ENCODE data around the gene CMKLR1.

CMKLR1 gene

GRCh38 chr12:108321688-108322087, 17.4 kb downstream of the CMKLR1 start:
- Histone ChIP-seq H3K4me3 (ENCODE audit: low read depth in 1 of 2, low read length in 2 of 2) (no peak overlapping the region), H3K9me3 (ENCODE audit: insufficient read depth, low read length, severe bottlenecking) (no peaks in the 10 kb centered on the region), H3K9ac (ENCODE audit: low read depth, low read length) (no peak overlapping the region), H2AFZ (ENCODE audit: low read depth, low read length) (no peak overlapping the region), H3K79me2 (ENCODE audit: insufficient read depth, low read length) (no peaks in the 10 kb centered on the region), H3K4me2 (ENCODE audit: insufficient read depth, low read length) (no peak overlapping the region), H3K27me3 (ENCODE audit: insufficient read depth, low read length, poor library complexity) (peaks cover 4% of the 10 kb centered on the region), H3K4me1 (ENCODE audit: insufficient read depth, low read length) (no peaks in the 10 kb centered on the region), H4K20me1 (ENCODE audit: insufficient read depth, low read length) (no peaks in the 10 kb centered on the region), H3K36me3 (ENCODE audit: insufficient read depth, low read length) (no peaks in the 10 kb centered on the region), H3K27ac (ENCODE audit: low read length) (no peak overlapping the region)
- no peak for DNase-seq
- no peak for ATAC-seq (ENCODE audit: insufficient read depth, low read depth)
- TF ChIP-seq, protein P1, sequence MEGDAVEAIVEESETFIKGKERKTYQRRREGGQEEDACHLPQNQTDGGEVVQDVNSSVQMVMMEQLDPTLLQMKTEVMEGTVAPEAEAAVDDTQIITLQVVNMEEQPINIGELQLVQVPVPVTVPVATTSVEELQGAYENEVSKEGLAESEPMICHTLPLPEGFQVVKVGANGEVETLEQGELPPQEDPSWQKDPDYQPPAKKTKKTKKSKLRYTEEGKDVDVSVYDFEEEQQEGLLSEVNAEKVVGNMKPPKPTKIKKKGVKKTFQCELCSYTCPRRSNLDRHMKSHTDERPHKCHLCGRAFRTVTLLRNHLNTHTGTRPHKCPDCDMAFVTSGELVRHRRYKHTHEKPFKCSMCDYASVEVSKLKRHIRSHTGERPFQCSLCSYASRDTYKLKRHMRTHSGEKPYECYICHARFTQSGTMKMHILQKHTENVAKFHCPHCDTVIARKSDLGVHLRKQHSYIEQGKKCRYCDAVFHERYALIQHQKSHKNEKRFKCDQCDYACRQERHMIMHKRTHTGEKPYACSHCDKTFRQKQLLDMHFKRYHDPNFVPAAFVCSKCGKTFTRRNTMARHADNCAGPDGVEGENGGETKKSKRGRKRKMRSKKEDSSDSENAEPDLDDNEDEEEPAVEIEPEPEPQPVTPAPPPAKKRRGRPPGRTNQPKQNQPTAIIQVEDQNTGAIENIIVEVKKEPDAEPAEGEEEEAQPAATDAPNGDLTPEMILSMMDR (IDR thresholded peaks at IDR 0.05; ENCODE audit: borderline replicate concordance, extremely low read depth, low read length, poor library complexity, severe bottlenecking), result no peak
- no peak for TF ChIP-seq EZH2 (IDR thresholded peaks at IDR 0.05; ENCODE audit: borderline replicate concordance, low read depth, low read length, severe bottlenecking)

GRCh38 chr12:108320507-108321293, 18.4 kb downstream of the CMKLR1 start:
- no peaks in the 10 kb centered on the region for H3K4me1 ChIP-seq (ENCODE audit: insufficient read depth, low read length)
- H2AFZ ChIP-seq (ENCODE audit: low read depth, low read length), result no peak overlapping the region
- no peaks in the 10 kb centered on the region for H3K79me2 ChIP-seq (ENCODE audit: insufficient read depth, low read length)
- H3K4me2 ChIP-seq (ENCODE audit: insufficient read depth, low read length), result no peak overlapping the region
- H4K20me1 ChIP-seq (ENCODE audit: insufficient read depth, low read length), result no peaks in the 10 kb centered on the region
- no peaks in the 10 kb centered on the region for H3K9me3 ChIP-seq (ENCODE audit: insufficient read depth, low read length, severe bottlenecking)
- no peak for ATAC-seq (ENCODE audit: insufficient read depth, low read depth)
- H3K4me3 ChIP-seq (ENCODE audit: low read depth in 1 of 2, low read length in 2 of 2), result no peak overlapping the region
- no peak for TF ChIP-seq EZH2 (IDR thresholded peaks at IDR 0.05; ENCODE audit: borderline replicate concordance, low read depth, low read length, severe bottlenecking)
- TF ChIP-seq, protein P1 (IDR thresholded peaks at IDR 0.05; ENCODE audit: borderline replicate concordance, extremely low read depth, low read length, poor library complexity, severe bottlenecking), result no peak
- no peak overlapping the region for H3K27ac ChIP-seq (ENCODE audit: low read length)
- H3K9ac ChIP-seq (ENCODE audit: low read depth, low read length), result no peak overlapping the region
- H3K27me3 ChIP-seq (ENCODE audit: insufficient read depth, low read length, poor library complexity), result peaks cover 4% of the 10 kb centered on the region
- no peak for DNase-seq
- no peaks in the 10 kb centered on the region for H3K36me3 ChIP-seq (ENCODE audit: insufficient read depth, low read length)

- no peaks in the 10 kb centered on the region for H4K20me1 ChIP-seq (ENCODE audit: insufficient read depth, low read length)
- no peak for ATAC-seq (ENCODE audit: insufficient read depth, low read depth)
- no peak overlapping the region for H3K9ac ChIP-seq (ENCODE audit: low read depth, low read length)
These were observed 19.6 kb downstream of the CMKLR1 start for GRCh38 chr12:108319277-108320234.

More at GRCh38 chr12:108319277-108320234, 19.6 kb downstream of the CMKLR1 start:
- Histone ChIP-seq H3K27ac (ENCODE audit: low read length) (no peak overlapping the region), H2AFZ (ENCODE audit: low read depth, low read length) (no peak overlapping the region), H3K4me2 (ENCODE audit: insufficient read depth, low read length) (no peak overlapping the region), H3K36me3 (ENCODE audit: insufficient read depth, low read length) (no peaks in the 10 kb centered on the region), H3K4me1 (ENCODE audit: insufficient read depth, low read length) (no peaks in the 10 kb centered on the region), H3K27me3 (ENCODE audit: insufficient read depth, low read length, poor library complexity) (peaks cover 4% of the 10 kb centered on the region), H3K4me3 (ENCODE audit: low read depth in 1 of 2, low read length in 2 of 2) (no peak overlapping the region), H3K79me2 (ENCODE audit: insufficient read depth, low read length) (no peaks in the 10 kb centered on the region), H3K9me3 (ENCODE audit: insufficient read depth, low read length, severe bottlenecking) (no peaks in the 10 kb centered on the region)
- TF ChIP-seq EZH2 (IDR thresholded peaks at IDR 0.05; ENCODE audit: borderline replicate concordance, low read depth, low read length, severe bottlenecking), result no peak
- TF ChIP-seq, protein P1 (IDR thresholded peaks at IDR 0.05; ENCODE audit: borderline replicate concordance, extremely low read depth, low read length, poor library complexity, severe bottlenecking), result no peak
- DNase-seq, result no peak

All from DND-41 (cell line).